ENCODE measurements around the gene P4HB.

Gene P4HB

GRCh38 chr17:81845881-81846742, 14.2 kb downstream of the P4HB start:
- TF ChIP-seq REST (IDR thresholded peaks at IDR 0.05; ENCODE audit: insufficient replicate concordance, low read depth): no peak
- TF ChIP-seq GABPA (IDR thresholded peaks at IDR 0.05; ENCODE audit: low read depth): no peak
- TF ChIP-seq SPI1 (IDR thresholded peaks at IDR 0.05; ENCODE audit: borderline replicate concordance, low read depth): no peak
- no peak; the same call in 1 of the 2 replicates for TF ChIP-seq POLR2AphosphoS5 (IDR thresholded peaks at IDR 0.05; ENCODE audit: low read depth)
- no peak for TF ChIP-seq CTCF (IDR thresholded peaks at IDR 0.05; ENCODE audit: insufficient read depth, low read length)
- no peak overlapping the region for H3K4me3 ChIP-seq (replicated peaks; ENCODE audit: insufficient read depth, low read length)
- peak overlapping the region; percentile 48 for H3K27ac ChIP-seq (replicated peaks)
- DNase-seq (ENCODE audit: low read depth in 1 of 2, low spot score in 1 of 2): no peak
- no peaks in the 10 kb centered on the region for H3K27me3 ChIP-seq (ENCODE audit: insufficient read depth, poor library complexity, severe bottlenecking)

- no peak for DNase-seq (ENCODE audit: low read depth in 1 of 2, low spot score in 1 of 2)
- Histone ChIP-seq H3K4me3 (replicated peaks; ENCODE audit: insufficient read depth, low read length) (no peak overlapping the region), H3K27ac (replicated peaks) (peak overlapping the region; percentile 97), H3K27me3 (ENCODE audit: insufficient read depth, poor library complexity, severe bottlenecking) (no peaks in the 10 kb centered on the region)
- no peak for TF ChIP-seq SPI1 (IDR thresholded peaks at IDR 0.05; ENCODE audit: borderline replicate concordance, low read depth)
- no peak for TF ChIP-seq GABPA (IDR thresholded peaks at IDR 0.05; ENCODE audit: low read depth)
- TF ChIP-seq POLR2AphosphoS5 (IDR thresholded peaks at IDR 0.05; ENCODE audit: low read depth): no peak
- no peak for TF ChIP-seq REST (IDR thresholded peaks at IDR 0.05; ENCODE audit: insufficient replicate concordance, low read depth)
- TF ChIP-seq CTCF (IDR thresholded peaks at IDR 0.05; ENCODE audit: insufficient read depth, low read length): no peak
Measured at GRCh38 chr17:81845361-81845760, 15.0 kb downstream of the P4HB start.

GRCh38 chr17:81844887-81845286, 15.4 kb downstream of the P4HB start:
- Histone ChIP-seq H3K4me3 (replicated peaks; ENCODE audit: insufficient read depth, low read length) (no peak overlapping the region), H3K27me3 (ENCODE audit: insufficient read depth, poor library complexity, severe bottlenecking) (no peaks in the 10 kb centered on the region), H3K27ac (replicated peaks) (peak overlapping the region; percentile 97)
- TF ChIP-seq POLR2AphosphoS5 (IDR thresholded peaks at IDR 0.05; ENCODE audit: low read depth): no peak
- no peak for TF ChIP-seq GABPA (IDR thresholded peaks at IDR 0.05; ENCODE audit: low read depth)
- no peak for TF ChIP-seq CTCF (IDR thresholded peaks at IDR 0.05; ENCODE audit: insufficient read depth, low read length)
- TF ChIP-seq SPI1 (IDR thresholded peaks at IDR 0.05; ENCODE audit: borderline replicate concordance, low read depth): no peak
- TF ChIP-seq REST (IDR thresholded peaks at IDR 0.05; ENCODE audit: insufficient replicate concordance, low read depth): no peak
- no peak for DNase-seq (ENCODE audit: low read depth in 1 of 2, low spot score in 1 of 2)

Measured in HL-60 (cell line).